ENCODE measurements around the gene EXD1. TPM values are rescaled to one million over a fixed set of nuclear protein-coding genes. Genes with fewer than 3 reads are reported as not detected.

The EXD1 gene
- total and polyA plus RNA-seq, 2 of the 13 experiments (the other 11 are each of a cell fraction or from before 2014, with no cell fraction given): not detected

- no peak for TF ChIP-seq AHDC1 (CRISPR knock-in tag; IDR thresholded peaks at IDR 0.05; ENCODE audit: borderline replicate concordance)
- peak; percentile 33; the same call in 1 of the 2 replicates for TF ChIP-seq CREM (IDR thresholded peaks at IDR 0.05)
- no peak for TF ChIP-seq CREM (CRISPR knock-in tag; IDR thresholded peaks at IDR 0.05)
- TF ChIP-seq GFI1 (CRISPR knock-in tag; IDR thresholded peaks at IDR 0.05; ENCODE audit: borderline replicate concordance): no peak
- TF ChIP-seq TBX3 (IDR thresholded peaks at IDR 0.05; ENCODE audit: borderline replicate concordance): no peak
- TF ChIP-seq ZNF251 (CRISPR knock-in tag; IDR thresholded peaks at IDR 0.05): no peak
- TF ChIP-seq HNF4A (CRISPR knock-in tag; IDR thresholded peaks at IDR 0.05): peak; percentile 58; the same call in 1 of the 2 replicates
- no peak for TF ChIP-seq SETDB1 (CRISPR knock-in tag; IDR thresholded peaks at IDR 0.05; ENCODE audit: borderline replicate concordance)
- no peak for TF ChIP-seq ZNF451 (CRISPR knock-in tag; IDR thresholded peaks at IDR 0.05)
- TF ChIP-seq MXD4 (CRISPR knock-in tag; IDR thresholded peaks at IDR 0.05): no peak
- no peak for TF ChIP-seq ZNF180 (CRISPR knock-in tag; IDR thresholded peaks at IDR 0.05; ENCODE audit: borderline replicate concordance, low read depth)
- 0 out of 4 replicates have a peak, but pooled peaks of 1 of the 2 experiments have one; percentile 59 for TF ChIP-seq EP300 (IDR thresholded peaks at IDR 0.05; ENCODE audit: low read depth in 2 of 2, low read length in 2 of 2)
- no peak for TF ChIP-seq EP300 (CRISPR knock-in tag; IDR thresholded peaks at IDR 0.05; ENCODE audit: borderline replicate concordance)
- no peak for TF ChIP-seq KDM4B (CRISPR knock-in tag; IDR thresholded peaks at IDR 0.05)
- TF ChIP-seq ZNF766 (CRISPR knock-in tag; IDR thresholded peaks at IDR 0.05; ENCODE audit: borderline replicate concordance): no peak
- TF ChIP-seq ZNF501 (CRISPR knock-in tag; IDR thresholded peaks at IDR 0.05): no peak
- TF ChIP-seq FOXA1 (IDR thresholded peaks at IDR 0.05): no peak
- no peak for TF ChIP-seq FOXA1 (CRISPR knock-in tag; IDR thresholded peaks at IDR 0.05)
- no peak for TF ChIP-seq ZNF724P (CRISPR knock-in tag; IDR thresholded peaks at IDR 0.05; ENCODE audit: borderline replicate concordance)
Measured at GRCh38 chr15:41279535-41280283, 49.2 kb upstream of the EXD1 start (continued).

All from HepG2 (cell line).